ENCODE measurements around the gene BACH2. TPM values are rescaled to one million over a fixed set of nuclear protein-coding genes. Genes with fewer than 3 reads are reported as not detected.

The BACH2 gene
- total and polyA plus RNA-seq, 2 experiments from 2014 or later, result 1.6 to 5.7 TPM

- Mint-ChIP-seq H3K4me1 (peaks cover 19% of the 10 kb centered on the region; the same call in 2 of the 3 replicates), H3K27ac (no peak overlapping the region), H3K9me3 (no peaks in the 10 kb centered on the region), H3K36me3 (ENCODE audit: low read depth) (no peaks in the 10 kb centered on the region), H3K4me3 (no peak overlapping the region), H3K27me3 (ENCODE audit: insufficient read depth, low read depth, poor library complexity) (no peaks in the 10 kb centered on the region)
- DNase-seq (ENCODE audit: low spot score) (peak; percentile 23), ATAC-seq (no peak)
- Histone ChIP-seq H3K4me2 (no peak overlapping the region), H3K36me3 (ENCODE audit: insufficient read depth) (no peaks in the 10 kb centered on the region), H3K79me2 (replicated peaks; ENCODE audit: insufficient read depth) (no peaks in the 10 kb centered on the region), H3K27ac (ENCODE audit: low read depth) (no peak overlapping the region), H4K20me1 (replicated peaks; ENCODE audit: insufficient read depth) (no peaks in the 10 kb centered on the region), H3K4me3 (no peak overlapping the region), H3K27me3 (ENCODE audit: insufficient read depth) (no peaks in the 10 kb centered on the region), H2AFZ (no peak overlapping the region), H3K9me2 (ENCODE audit: insufficient read depth) (no peaks in the 10 kb centered on the region), H3F3A (replicated peaks; ENCODE audit: low read depth) (no peaks in the 10 kb centered on the region), H3K4me1 (ENCODE audit: insufficient read depth) (peaks cover 21% of the 10 kb centered on the region)
- TF ChIP-seq ZNF114 (CRISPR knock-in tag; IDR thresholded peaks at IDR 0.05) (no peak), CTCF (conservative IDR thresholded peaks at IDR 0.05; ENCODE audit: low read depth in 2 of 2) (no peak), REST (IDR thresholded peaks at IDR 0.05; ENCODE audit: unreplicated experiment) (no peak), STAT1 (IDR thresholded peaks at IDR 0.05; ENCODE audit: unreplicated experiment) (no peak), EZH2 (IDR thresholded peaks at IDR 0.05; ENCODE audit: low read depth, unreplicated experiment) (no peak), NANOG (IDR thresholded peaks at IDR 0.05; ENCODE audit: borderline replicate concordance) (no peak), JUNB (IDR thresholded peaks at IDR 0.05; ENCODE audit: unreplicated experiment) (no peak), ZNF462 (CRISPR knock-in tag; IDR thresholded peaks at IDR 0.05) (no peak), ETS1 (IDR thresholded peaks at IDR 0.05) (no peak), CREB1 (CRISPR knock-in tag; IDR thresholded peaks at IDR 0.05; ENCODE audit: low read depth) (no peak)
These were observed 109.8 kb downstream of the BACH2 start for GRCh38 chr6:90186637-90187371.

All from GM23338 (cell line).